Fibroblast of the aortic adventitia (primary cell): ENCODE results near the gene LINC01488. TPM values are rescaled to one million over a fixed set of nuclear protein-coding genes. Genes with fewer than 3 reads are reported as not detected.

Experiments
- DNase-seq: peaks from one replicate; pipeline ENCODE4 v3.0.0-alpha.2; 2010; ENCODE audit warnings: low read depth
- H3K4me3 ChIP-seq: 2 replicates; pipeline ENCODE4 v1.5.1; 2011; ENCODE audit warnings: low read depth, mild to moderate bottlenecking, control low read depth, low read length, moderate library complexity
- CTCF ChIP-seq: IDR thresholded peaks from 2 replicates; pipeline ENCODE4 v1.5.1; 2011; ENCODE audit warnings: mild to moderate bottlenecking, low read length, control low read depth, inconsistent platforms; ENCODE audit not compliant: insufficient read depth
- total RNA-seq: library from RNA; depleted of rRNA; stranded (reverse); fragments of >200 nt; gene quantifications from 2 replicates; pipeline ENCODE4 v1.2.3, GENCODE V29; 2012; ENCODE audit warnings: low replicate concordance

LINC01488 gene
- total RNA-seq, 1 donor = not detected

GRCh38 chr11:69459848-69460539 lies 21.5 kb upstream of the LINC01488 start:
- H3K4me3 ChIP-seq = no peak overlapping the region
- DNase-seq = no peak
- no peak for TF ChIP-seq CTCF

GRCh38 chr11:69460540-69461257 lies 20.8 kb upstream of the LINC01488 start:
- peak; percentile 93 for DNase-seq
- no peak for TF ChIP-seq CTCF
- no peak overlapping the region for H3K4me3 ChIP-seq

GRCh38 chr11:69461272-69461962 lies 20.0 kb upstream of the LINC01488 start:
- no peak for DNase-seq
- no peak overlapping the region for H3K4me3 ChIP-seq
- TF ChIP-seq CTCF = no peak

GRCh38 chr11:69462106-69462951 lies 19.1 kb upstream of the LINC01488 start:
- DNase-seq = no peak
- TF ChIP-seq CTCF = no peak
- H3K4me3 ChIP-seq = no peak overlapping the region

GRCh38 chr11:69463181-69463994 lies 18.1 kb upstream of the LINC01488 start:
- peak; percentile 77 for DNase-seq

More at GRCh38 chr11:69463181-69463994, 18.1 kb upstream of the LINC01488 start:
- no peak overlapping the region for H3K4me3 ChIP-seq
- no peak for TF ChIP-seq CTCF
